ENCODE measurements around the gene ING1. TPM values are rescaled to one million over a fixed set of nuclear protein-coding genes. Genes with fewer than 3 reads are reported as not detected.
A peak's percentile ranks its signal among the peaks of the same experiment; 100 is the strongest.

Gene ING1
- total RNA-seq, 1 donor from 2014 or later: 18.0 TPM

DNA sequence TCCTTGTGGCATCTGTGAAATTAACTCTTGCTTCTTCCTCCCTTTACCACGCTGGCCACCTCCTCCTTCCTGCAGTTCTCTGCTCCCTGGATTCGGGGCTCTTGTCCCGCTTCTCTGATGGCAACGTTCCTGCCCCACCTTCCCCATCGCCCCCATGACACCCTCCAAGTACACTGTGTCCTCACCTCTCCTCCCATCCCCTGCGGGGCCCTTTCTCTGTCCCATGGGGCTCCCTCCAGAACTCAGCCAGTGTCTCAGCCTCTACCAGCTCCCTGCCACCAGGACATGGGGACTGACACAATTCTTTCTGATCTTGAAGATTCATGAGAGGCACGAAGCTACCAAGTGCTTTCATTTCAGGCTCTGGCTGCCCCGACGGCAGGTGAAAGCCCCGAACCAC, 16.7 kb upstream of the ING1 start:
- TF ChIP-seq, protein P1, sequence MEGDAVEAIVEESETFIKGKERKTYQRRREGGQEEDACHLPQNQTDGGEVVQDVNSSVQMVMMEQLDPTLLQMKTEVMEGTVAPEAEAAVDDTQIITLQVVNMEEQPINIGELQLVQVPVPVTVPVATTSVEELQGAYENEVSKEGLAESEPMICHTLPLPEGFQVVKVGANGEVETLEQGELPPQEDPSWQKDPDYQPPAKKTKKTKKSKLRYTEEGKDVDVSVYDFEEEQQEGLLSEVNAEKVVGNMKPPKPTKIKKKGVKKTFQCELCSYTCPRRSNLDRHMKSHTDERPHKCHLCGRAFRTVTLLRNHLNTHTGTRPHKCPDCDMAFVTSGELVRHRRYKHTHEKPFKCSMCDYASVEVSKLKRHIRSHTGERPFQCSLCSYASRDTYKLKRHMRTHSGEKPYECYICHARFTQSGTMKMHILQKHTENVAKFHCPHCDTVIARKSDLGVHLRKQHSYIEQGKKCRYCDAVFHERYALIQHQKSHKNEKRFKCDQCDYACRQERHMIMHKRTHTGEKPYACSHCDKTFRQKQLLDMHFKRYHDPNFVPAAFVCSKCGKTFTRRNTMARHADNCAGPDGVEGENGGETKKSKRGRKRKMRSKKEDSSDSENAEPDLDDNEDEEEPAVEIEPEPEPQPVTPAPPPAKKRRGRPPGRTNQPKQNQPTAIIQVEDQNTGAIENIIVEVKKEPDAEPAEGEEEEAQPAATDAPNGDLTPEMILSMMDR (conservative IDR thresholded peaks at IDR 0.05): no peak
- peak; percentile 39 for DNase-seq (ENCODE audit: extremely low spot score, unreplicated experiment)
- Mint-ChIP-seq H3K9me3 (no peaks in the 10 kb centered on the region), H3K27ac (no peak overlapping the region), H3K4me3 (no peak overlapping the region), H3K36me3 (peaks cover 22% of the 10 kb centered on the region), H3K4me1 (ENCODE audit: unreplicated experiment) (no peaks in the 10 kb centered on the region), H3K27me3 (no peaks in the 10 kb centered on the region)

DNA sequence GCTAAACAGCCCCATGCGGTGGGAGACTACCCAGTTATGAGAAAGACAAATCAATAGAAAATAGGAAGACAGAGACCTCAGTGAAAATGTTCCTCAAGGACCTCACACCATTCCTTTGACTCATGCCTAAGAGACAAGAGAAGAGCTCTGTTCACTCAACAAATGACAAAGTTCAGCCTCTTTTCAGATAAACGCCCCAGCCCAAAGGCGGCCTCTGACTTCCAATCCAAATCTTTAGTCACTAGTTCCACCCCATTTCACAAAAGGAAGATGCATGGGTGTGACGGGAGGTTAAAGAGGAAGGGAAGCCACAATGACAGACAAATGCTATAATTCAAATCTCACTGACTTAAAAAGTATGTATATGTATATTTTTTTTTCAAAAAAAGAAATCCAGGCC, 15.7 kb upstream of the ING1 start:
- H3K27ac Mint-ChIP-seq: no peak overlapping the region
- no peaks in the 10 kb centered on the region for H3K9me3 Mint-ChIP-seq
- peaks cover 29% of the 10 kb centered on the region for H3K36me3 Mint-ChIP-seq
- TF ChIP-seq, protein P1 (conservative IDR thresholded peaks at IDR 0.05): no peak
- no peaks in the 10 kb centered on the region for H3K27me3 Mint-ChIP-seq
- no peak overlapping the region for H3K4me3 Mint-ChIP-seq
- no peak for DNase-seq (ENCODE audit: extremely low spot score, unreplicated experiment)
- H3K4me1 Mint-ChIP-seq (ENCODE audit: unreplicated experiment): peaks cover 10% of the 10 kb centered on the region

DNA sequence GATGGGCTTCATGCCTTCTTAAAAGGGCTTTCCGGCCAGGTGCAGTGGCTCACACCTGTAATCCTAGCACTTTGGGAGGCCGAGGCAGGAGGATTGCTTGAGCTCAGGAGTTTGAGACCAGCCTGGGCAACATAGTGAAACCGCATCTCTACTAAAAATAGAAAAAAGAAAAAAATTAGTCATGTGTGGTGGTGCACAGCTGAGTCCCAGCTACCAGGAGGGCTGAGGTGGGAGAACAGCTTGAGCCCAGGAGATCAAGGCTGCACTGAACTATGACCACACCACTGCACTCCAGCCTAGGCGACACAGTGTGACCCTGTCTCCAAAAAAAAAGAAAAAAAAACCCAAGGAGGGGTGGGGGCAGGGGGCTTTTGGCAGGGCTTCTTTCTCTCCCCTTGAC, 14.8 kb upstream of the ING1 start:
- TF ChIP-seq, protein P1 (conservative IDR thresholded peaks at IDR 0.05): no peak
- Mint-ChIP-seq H3K27me3 (no peaks in the 10 kb centered on the region), H3K36me3 (peaks cover 33% of the 10 kb centered on the region)

DNA sequence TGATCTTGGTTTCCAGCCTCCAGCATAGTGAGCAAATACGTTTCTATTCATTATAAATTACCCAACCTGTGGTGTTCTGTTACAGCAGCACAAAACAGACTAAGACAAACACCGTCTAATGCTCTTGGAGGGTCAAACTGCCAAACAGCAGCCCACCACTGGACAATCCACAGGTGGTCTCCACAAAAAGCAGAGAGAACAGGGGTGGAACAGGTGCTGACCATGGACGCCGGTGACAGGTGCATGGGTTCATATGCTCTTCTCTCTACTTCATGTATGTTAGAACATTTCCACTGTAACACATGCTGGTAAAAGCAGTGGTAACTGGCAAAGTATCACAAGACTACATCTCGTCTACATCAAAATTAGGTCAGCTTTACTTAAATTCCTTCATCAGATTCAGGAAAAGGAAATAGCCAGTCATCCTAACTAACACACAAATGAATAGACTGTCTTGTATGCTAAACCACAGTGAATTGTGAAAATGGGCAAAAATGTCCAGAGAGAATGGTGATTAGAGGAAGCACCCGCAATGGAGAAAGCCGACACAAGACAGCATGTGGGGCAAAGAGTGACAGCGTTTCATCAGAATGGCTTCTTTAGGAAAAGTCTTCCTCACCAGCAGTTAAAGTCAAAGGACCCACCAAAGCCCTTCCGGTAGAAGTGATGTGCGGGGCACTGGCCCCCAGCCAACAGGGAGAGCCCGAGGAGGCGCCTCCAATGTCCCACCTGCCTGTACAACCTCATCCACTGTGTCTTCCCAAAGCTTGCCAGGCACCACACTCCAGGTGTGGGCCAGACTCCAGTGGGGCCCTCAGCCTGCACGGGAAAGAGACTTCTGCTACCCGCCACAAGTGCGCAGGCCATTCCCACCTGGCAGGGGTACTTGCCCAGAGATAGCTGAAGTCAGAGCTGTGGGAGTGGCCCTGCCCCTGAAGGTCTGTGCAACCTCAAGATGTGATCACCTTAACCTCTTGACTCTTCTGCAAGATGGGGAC, 14.1 kb upstream of the ING1 start:
- no peak for DNase-seq (ENCODE audit: extremely low spot score, unreplicated experiment)
- Mint-ChIP-seq H3K4me1 (ENCODE audit: unreplicated experiment) (peaks cover 18% of the 10 kb centered on the region), H3K4me3 (no peak overlapping the region), H3K27me3 (no peaks in the 10 kb centered on the region), H3K27ac (no peak overlapping the region), H3K36me3 (peaks cover 33% of the 10 kb centered on the region), H3K9me3 (no peaks in the 10 kb centered on the region)
- TF ChIP-seq, protein P1 (conservative IDR thresholded peaks at IDR 0.05): no peak

More for the DNA sequence above, 14.8 kb upstream of the ING1 start:
- Mint-ChIP-seq H3K4me1 (ENCODE audit: unreplicated experiment) (peaks cover 16% of the 10 kb centered on the region), H3K4me3 (no peak overlapping the region), H3K27ac (no peak overlapping the region), H3K9me3 (no peaks in the 10 kb centered on the region)
- DNase-seq (ENCODE audit: extremely low spot score, unreplicated experiment): no peak

DNA sequence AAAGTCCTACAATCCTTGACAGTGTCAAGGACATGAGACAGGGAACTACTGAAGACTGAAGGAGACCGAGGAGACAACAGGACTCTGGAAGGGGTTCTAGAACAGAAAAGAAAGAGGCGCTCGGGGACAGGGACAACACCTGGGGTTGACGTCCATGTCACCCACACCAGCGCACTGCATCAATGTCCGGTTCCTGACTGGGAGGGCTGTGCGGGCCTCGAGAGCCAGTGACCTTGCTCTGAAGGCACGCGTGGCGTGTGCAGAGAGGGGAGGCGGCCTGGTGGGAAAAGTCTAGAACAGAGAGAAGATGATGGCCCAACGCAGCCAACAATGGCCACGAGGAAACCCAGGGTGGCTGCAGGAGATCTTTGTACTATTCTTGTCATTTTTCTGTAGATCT, 13.3 kb upstream of the ING1 start:
- Mint-ChIP-seq H3K27ac (no peak overlapping the region), H3K27me3 (no peaks in the 10 kb centered on the region), H3K9me3 (no peaks in the 10 kb centered on the region), H3K4me1 (ENCODE audit: unreplicated experiment) (peaks cover 18% of the 10 kb centered on the region), H3K4me3 (no peak overlapping the region), H3K36me3 (peaks cover 33% of the 10 kb centered on the region)
- no peak for DNase-seq (ENCODE audit: extremely low spot score, unreplicated experiment)
- TF ChIP-seq, protein P1 (conservative IDR thresholded peaks at IDR 0.05): no peak

All from type B pancreatic cell (in vitro differentiated cells).